NCI-H2107 (cell line): ENCODE measurements around the gene CAMK2B.

Experiments
- DNase-seq: peaks from one replicate; lab custom pipeline; 2025; lab: John Stamatoyannopoulos, UW

CAMK2B gene

DNA sequence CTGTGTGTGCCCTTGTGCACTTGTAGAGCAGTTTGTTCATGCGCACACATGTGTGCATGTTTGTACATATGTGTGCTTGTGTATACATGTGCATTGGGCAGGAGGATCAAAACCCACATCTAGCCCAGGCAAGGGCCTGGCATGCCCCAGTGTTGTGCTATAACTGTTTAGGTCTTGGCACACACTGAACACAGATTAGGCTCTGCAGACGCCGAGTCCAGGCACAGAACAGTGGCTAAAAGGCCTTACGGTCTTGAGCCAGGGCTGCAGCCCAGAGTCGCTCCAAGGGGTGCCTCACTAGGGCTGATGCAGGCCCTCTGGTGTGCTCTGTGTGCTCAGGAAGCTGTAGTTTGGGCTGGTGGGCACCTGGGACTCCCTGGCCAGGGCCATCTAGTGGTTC is 68.9 kb downstream of the CAMK2B start:
- DNase-seq = no peak

DNA sequence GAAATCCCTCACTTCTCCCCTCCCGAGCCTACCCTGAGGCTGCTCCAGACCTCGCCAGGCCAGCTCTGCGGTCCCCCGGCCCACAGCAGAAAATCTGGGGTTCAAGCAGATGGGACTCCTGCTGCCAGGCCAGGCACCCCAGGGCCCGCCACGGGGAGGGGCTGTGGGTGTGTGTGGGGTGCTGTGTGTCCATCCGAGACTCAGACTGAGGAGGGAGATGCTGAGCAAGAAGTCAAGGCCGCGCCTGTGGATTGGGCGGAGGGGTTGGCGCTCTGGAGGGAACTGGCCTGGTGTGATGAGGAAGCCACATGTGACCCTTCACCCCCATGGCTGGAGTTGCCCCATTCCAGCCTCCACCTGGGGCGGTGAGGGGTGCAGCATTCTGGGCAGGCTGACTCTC is 73.5 kb downstream of the CAMK2B start:
- DNase-seq = no peak

DNA sequence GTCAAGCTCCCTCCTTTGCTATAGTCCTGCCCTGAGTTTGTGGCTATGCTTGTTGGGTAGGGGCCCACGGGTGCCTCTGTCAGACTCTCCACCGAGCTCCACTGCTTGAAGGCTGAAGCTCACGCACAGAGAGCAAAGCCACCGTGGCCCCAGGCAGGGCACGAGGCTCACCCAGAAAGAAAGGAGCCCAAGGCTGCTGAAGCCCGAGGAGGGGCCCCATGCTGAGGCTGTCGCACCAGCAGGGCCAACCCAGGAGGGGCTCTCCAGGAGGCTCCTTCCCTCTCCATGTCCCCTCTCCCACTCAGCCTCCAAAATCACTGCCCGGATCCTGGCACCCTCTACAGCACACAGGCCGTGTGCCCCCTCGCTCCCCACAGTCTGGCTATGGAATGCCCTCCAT is 74.1 kb downstream of the CAMK2B start:
- no peak for DNase-seq

GRCh38 chr7:44249639-44250234 is 75.7 kb downstream of the CAMK2B start:
- no peak for DNase-seq

DNA sequence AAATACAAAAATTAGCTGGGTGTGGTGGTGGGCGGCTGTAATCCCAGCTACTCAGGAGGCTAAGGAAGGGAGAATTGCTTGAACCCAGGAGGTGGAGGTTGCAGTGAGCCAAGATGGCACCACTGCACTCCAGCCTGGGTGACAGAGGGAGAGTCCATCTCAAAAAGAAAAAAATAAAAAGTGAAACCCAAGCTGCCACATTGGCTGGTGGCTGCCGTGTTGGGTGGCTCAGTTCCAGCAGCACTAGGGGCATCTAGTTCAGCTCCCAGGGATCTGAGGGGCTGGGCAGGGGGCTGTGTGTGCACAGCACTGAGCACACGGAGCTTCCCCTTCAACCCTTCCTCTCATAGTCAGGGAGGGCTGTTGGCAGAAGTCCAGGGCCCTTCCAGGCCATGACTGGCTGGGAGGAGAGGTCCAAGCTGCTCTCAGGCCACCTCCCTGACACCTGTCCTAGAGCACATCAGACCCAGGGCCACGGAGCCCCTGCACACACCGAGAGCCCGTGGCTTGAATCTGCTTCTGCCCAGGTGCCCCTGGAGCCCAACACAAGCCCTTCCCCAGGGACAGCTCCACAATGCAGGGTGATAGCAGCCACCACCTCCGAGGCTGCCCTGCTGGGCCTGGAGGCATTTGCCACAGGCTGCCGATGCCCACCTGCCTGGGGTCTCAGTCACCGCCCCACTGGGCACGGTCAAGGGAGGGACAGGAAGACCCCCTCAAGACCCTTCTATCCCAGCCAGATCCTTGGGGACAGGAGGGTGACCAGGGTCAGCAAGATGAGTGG is 77.3 kb downstream of the CAMK2B start:
- DNase-seq = no peak

- no peak for DNase-seq
These were observed 78.8 kb downstream of the CAMK2B start for GRCh38 chr7:44246396-44247113.

DNA sequence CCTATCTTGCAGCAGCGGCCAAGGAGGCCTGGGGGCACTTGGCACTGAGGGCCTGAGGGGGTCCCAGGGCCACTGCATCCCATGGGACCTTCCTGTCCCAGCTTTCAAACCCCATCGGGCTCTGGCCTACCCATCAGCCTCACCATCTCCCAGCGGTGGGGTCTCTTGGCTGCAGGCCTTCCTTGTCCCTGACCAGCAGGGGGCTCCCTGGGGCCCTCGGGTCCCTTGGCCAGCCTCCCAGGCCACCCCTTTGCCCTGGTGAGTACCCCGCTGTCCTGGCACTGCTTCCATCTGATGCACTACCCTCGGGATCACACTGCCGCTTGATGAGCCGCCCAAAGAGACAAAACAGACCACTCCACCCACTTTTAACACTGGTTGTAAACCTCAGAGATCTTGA is 81.1 kb downstream of the CAMK2B start:
- DNase-seq = no peak

DNA sequence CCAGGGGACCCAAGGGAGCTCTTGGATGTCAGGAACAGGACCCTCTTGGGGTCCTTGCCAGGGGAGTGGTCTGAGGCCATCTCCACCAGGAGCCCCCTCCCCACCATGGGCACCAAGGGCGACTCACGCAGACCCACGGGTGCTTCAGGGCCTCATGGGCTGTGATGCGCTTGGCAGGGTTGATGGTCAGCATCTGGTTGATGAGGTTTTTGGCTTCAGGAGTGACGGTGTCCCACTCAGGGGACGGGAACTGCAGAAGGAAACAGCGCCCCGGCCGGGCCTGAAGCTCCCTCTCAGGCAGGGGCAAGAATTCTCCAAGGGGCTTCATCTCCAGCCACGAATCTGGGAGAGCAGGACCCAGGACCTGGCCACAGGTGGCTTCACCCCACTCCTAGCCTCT is 83.3 kb downstream of the CAMK2B start:
- DNase-seq = no peak

- peak; percentile 36 for DNase-seq
These were observed 84.3 kb downstream of the CAMK2B start for GRCh38 chr7:44240983-44241510.

- no peak for DNase-seq
These were observed 85.0 kb downstream of the CAMK2B start for GRCh38 chr7:44240376-44240775.

- DNase-seq = no peak
These were observed 86.0 kb downstream of the CAMK2B start for GRCh38 chr7:44239361-44239760.

- no peak for DNase-seq
These were observed 87.2 kb downstream of the CAMK2B start for GRCh38 chr7:44238116-44238695.

DNA sequence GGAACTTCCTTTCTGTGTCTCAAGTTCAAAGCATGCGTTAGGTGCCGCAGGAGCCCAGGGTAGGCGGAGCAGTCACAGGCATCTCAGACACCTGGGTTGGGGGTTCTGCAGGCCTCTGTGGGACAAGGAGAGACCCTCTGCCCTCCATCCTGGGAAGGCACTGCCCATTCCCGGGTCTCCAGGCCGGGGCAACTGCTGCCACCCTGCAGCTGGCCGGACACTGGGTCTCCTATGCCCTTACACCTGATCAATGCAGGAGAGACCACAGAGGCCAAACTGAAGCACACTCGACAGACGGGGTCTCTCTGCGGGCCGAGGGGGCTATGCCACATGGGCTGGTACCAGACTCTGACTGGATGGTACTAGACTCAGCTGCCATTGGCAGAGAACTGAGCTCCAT is 87.7 kb downstream of the CAMK2B start:
- no peak for DNase-seq

GRCh38 chr7:44236333-44236728 is 89.1 kb downstream of the CAMK2B start:
- no peak for DNase-seq

DNA sequence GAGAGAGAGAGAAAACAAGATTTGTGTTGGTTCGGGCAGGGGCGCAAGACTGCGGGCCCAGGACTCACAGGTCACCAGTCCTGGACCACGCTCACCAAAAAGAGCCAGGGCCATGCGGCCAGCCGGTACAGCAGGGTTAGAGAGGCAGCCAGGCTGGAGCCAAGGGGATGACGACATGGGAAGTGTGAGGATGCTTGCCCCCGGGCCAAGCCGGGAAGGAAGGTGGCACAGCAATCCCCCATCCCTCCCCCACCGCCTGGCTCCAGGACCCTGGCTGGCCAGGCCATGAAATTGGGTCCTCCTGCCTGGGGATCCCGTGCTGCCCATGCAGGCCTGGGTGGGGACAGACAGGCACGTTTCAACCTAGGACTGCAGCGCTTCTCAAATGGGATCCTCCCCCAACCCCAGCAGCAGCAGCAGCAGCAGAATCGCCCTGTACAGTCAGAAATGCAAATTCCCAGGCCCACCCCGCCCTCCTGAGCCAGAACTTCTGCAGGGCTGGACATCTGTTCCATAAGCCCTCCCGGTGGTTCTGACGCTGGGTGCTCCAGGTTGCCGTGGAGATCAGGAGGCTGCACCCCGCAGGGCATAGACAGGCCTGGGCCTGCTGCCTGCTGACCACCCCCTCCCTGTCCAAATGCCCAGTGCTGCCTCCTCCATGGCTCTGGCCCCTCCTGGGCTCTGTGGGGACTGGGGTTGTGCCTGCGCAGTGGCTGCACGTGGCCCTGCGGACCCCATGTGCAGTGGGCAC is 89.6 kb downstream of the CAMK2B start:
- no peak for DNase-seq

DNA sequence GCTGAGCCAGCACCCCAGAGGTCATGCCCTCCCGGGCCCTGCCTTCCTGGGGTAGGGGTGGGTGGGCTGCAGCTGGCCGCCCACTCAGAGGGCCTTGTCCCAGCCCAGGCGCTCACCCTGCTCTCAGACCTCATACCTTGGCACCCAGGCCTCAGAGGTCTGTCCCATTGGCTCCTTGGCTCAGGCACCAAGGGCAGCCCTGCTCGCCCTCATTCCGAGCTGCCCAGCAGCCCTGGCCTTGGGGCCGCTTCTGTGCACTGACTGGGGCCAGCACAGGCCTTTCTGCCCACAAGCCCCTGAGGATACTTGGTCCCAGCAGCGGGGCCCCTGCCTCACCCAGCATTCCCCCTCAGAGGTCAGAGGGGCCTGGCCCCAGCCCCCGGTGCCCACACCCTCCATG is 90.3 kb downstream of the CAMK2B start:
- no peak for DNase-seq

DNA sequence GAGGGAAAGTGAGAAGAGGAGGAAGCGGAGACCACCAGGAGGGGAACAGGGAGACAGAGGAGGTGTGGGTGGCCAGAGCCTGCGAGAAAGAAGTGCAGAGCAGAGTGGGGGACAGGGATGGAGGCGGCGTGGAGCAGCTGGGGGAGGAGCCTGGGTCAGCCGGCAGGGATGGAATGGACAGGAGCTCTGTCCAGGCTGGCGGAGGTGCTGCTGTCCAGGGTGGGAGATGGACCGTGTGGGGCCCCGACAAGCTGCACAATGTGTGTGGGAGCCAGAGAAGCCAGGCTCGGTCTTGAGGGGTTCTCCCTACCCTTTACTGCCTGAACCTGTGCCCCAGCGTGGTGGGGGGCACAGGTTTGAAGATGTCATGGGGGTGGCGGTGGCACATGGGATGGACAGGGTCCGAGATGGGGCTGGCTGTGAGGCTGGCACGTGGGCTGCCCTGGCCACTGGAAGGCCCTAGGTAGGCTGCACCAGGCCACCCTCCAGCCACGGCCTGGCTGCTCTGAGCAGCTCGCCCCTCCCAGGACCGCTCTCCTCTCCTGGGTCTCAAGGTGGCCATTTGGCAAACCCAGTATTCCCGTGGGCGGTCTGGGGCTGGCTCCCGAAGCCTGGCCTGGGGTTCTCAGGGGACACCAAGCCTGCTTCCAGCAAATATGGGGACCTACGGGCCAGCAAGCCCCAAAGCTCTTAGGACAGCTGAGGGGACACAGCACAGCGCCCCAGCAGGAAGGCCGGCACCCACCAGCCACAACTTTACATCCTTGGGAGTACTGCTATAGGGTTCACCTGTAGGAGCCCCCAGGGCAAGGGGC is 92.3 kb downstream of the CAMK2B start:
- no peak for DNase-seq

- no peak for DNase-seq
These were observed 93.0 kb downstream of the CAMK2B start for GRCh38 chr7:44232396-44232795.

- DNase-seq = no peak
These were observed 94.3 kb downstream of the CAMK2B start for GRCh38 chr7:44231088-44231487.

GRCh38 chr7:44230286-44230685 is 95.1 kb downstream of the CAMK2B start:
- DNase-seq = no peak

- DNase-seq = no peak
These were observed 95.8 kb downstream of the CAMK2B start for GRCh38 chr7:44229546-44230105.
